22Rv1 (cell line): ENCODE data around the gene TET2.

Experiments used
- H3K27ac ChIP-seq: fragments of 450-650 bp; 2 replicates; pipeline ENCODE4 v1.5.1; 2017
- ZFX ChIP-seq: fragments of 450-650 bp; IDR thresholded peaks from 2 replicates; pipeline ENCODE4 v1.6.1; 2017; ENCODE audit warnings: antibody characterized with exemption, borderline replicate concordance
- TF ChIP-seq, protein P1 (sequence below): fragments of 450-650 bp; IDR thresholded peaks from 2 replicates; pipeline ENCODE4 v1.5.1; 2017; ENCODE audit warnings: mild to moderate bottlenecking

TET2 gene

DNA sequence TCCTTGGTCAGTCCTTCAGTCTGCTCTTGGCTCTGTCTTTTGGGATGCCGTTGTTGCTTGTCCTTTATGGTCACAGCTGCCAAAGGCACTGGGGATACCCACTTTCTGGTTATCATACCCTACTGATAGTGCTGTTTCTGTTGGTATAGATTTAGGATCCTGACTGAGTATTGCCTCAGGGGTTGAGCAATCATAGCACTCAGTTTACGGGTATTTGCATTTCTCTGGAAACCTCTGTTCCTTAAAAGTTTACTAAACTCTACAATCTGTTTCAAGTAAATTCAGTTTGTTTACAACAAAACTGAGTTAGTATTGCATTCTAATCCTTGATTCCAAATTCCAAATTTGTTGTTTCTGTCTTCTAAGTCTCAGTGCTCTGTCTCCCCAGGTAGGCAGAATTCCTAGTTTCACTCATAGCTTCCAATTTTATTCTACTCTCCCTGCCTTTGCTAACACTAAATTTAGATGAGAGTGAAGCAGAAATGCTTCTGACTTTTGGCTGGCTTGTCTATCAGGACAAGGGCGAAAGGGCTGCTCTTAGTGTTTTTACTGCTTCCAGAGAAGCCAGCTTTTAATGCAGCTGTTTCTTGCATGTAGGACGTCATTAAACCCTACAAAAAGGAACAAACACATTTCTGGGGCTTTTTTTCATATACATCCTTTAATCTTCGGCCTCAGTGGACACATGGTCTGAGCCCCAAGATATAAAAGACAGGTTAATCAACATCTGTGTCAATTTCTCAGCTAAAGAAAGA lies 17.2 kb upstream of the TET2 start:
- TF ChIP-seq, protein P1, sequence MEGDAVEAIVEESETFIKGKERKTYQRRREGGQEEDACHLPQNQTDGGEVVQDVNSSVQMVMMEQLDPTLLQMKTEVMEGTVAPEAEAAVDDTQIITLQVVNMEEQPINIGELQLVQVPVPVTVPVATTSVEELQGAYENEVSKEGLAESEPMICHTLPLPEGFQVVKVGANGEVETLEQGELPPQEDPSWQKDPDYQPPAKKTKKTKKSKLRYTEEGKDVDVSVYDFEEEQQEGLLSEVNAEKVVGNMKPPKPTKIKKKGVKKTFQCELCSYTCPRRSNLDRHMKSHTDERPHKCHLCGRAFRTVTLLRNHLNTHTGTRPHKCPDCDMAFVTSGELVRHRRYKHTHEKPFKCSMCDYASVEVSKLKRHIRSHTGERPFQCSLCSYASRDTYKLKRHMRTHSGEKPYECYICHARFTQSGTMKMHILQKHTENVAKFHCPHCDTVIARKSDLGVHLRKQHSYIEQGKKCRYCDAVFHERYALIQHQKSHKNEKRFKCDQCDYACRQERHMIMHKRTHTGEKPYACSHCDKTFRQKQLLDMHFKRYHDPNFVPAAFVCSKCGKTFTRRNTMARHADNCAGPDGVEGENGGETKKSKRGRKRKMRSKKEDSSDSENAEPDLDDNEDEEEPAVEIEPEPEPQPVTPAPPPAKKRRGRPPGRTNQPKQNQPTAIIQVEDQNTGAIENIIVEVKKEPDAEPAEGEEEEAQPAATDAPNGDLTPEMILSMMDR = no peak
- TF ChIP-seq ZFX = no peak
- no peak overlapping the region for H3K27ac ChIP-seq

GRCh38 chr4:105130945-105131344 lies 15.7 kb upstream of the TET2 start:
- H3K27ac ChIP-seq = no peak overlapping the region
- no peak for TF ChIP-seq ZFX
- TF ChIP-seq, protein P1 = no peak

- H3K27ac ChIP-seq = no peak overlapping the region
- TF ChIP-seq, protein P1 = no peak
- TF ChIP-seq ZFX = no peak
Measured at GRCh38 chr4:105133976-105134375, 12.7 kb upstream of the TET2 start.

GRCh38 chr4:105135785-105136184 lies 10.9 kb upstream of the TET2 start:
- no peak for TF ChIP-seq ZFX
- TF ChIP-seq, protein P1 = no peak
- no peak overlapping the region for H3K27ac ChIP-seq

DNA sequence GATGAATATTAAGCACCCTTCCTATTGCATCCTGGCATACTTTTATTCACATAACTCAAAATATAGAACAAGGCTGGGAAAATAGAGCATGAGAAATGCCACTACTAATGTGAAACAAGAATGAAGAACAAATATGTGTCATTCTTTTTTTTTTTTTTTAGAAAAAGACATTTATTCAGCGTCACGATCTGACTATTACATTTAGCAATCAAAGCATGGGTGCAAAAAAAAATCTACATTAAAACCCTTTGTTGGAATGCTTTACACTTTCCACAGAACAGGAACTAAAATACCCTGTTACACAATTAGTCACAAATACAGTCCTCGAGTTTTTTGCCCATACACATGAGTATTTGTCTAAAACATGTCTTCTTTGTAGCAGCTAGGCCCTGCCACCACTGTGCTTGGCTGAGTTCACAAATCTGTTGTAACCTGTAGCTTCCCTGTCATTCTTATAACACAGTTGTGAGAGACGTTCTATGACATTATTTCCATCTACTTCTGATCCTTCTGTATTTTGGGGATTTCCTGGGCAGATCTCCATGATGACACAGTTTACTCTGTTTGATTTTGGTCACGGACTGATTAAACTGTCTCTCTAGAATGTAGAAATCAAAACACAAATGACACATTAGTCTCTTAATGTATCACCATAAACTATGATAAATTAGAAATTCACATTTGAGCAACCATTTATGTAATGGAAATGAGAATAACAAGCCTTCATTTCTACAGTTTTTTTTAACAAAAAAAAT lies 9.4 kb upstream of the TET2 start:
- H3K27ac ChIP-seq = no peak overlapping the region
- no peak for TF ChIP-seq ZFX
- TF ChIP-seq, protein P1 = no peak

DNA sequence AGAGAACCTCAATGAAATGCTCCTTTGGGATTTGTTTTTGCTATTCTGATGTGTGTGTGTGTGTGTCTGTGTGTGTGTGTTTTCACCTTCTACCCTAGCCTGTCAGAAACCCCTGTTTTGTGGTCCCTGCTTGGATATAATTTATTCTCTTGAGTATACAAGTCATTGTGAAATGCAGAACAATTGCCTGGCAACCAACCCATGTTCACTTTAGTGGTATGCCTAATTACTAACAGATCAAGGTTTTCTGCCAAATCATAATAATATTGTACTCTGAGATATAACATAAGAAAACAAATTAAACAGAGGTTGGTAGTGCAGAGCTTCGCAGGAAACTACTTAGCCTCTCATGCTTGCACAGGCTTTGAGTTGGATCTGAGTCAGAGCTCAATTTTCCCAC lies 7.0 kb upstream of the TET2 start:
- no peak overlapping the region for H3K27ac ChIP-seq
- TF ChIP-seq, protein P1 = no peak
- no peak for TF ChIP-seq ZFX
